HG03135 (cell line): Measurements from ENCODE around the gene PCDHGA6.
"Not testable (repeated sequence)": the region's sequence is repeated elsewhere in the genome, so short reads cannot be mapped to it uniquely, and the experiment has no call there.

Source experiments
- ATAC-seq: cut with Tn5 transposase; IDR thresholded peaks from one replicate; pipeline ENCODE4 v1.9.1; 2021; ENCODE audit warnings: mild to moderate bottlenecking, moderate library complexity; ENCODE audit not compliant: unreplicated experiment

Gene PCDHGA6

DNA sequence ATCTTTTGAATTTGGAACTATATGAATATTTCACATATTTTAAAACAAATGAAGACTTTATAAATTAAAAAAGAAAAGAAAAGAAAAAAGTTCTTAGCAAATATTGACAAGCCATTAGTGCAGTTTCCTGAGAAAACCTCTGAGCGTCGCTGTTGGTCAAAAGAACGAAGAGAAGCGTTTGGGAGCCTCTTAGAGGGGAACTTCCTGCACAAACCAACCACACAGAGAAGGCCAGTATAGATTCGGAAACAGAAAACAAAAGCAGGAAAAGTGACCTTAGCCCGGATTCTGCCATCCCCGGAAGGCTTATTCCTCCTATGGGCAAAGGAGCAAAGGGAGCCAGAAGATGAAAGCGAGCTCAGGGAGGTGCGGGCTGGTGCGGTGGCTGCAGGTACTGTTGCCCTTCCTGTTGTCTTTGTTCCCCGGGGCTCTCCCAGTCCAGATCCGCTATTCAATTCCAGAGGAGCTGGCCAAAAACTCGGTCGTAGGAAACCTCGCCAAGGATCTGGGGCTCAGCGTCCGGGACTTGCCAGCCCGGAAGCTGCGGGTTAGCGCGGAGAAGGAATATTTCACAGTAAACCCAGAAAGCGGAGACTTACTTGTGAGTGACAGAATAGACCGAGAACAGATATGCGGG lies 13.8 kb upstream of the PCDHGA6 start, which contains the start of gene PCDHGB2:
PCDHGB2 (plus strand) TSS at position 205 of the 637 bp plus-strand sequence; CDS start at position 347, 142 bp downstream.
- no peak for ATAC-seq

DNA sequence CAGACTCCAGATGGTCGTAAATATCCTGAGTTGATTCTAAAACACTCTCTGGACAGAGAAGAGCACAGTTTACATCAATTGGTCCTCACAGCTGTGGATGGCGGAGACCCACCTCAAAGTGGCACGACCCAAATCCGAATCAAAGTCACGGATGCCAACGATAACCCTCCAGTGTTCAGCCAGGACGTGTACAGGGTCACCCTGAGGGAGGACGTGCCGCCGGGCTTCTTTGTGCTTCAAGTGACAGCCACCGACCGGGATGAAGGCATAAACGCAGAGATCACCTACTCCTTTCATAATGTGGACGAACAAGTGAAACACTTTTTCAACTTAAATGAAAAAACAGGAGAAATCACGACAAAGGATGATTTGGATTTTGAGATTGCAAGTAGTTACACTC lies 13.0 kb upstream of the PCDHGA6 start:
- ATAC-seq, result no peak

DNA sequence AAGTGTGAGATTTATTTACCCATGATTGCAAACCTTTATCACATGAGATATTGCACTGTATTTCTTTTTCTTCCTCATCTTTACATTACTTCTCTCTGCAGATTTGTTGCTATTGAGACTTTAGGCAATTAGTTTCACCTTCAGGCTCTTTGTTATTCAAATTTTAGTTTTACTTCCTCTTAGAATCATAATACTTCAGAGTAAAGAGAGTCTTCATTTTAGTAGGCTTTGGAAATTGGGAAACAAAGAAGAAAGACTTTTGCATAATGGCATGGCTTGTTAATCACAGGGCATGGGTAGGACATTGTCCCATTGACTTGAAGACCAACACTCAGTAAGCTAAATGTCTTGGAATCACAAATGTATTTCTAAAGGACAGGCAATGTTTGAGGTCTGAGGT lies 11.0 kb upstream of the PCDHGA6 start:
- no peak for ATAC-seq

DNA sequence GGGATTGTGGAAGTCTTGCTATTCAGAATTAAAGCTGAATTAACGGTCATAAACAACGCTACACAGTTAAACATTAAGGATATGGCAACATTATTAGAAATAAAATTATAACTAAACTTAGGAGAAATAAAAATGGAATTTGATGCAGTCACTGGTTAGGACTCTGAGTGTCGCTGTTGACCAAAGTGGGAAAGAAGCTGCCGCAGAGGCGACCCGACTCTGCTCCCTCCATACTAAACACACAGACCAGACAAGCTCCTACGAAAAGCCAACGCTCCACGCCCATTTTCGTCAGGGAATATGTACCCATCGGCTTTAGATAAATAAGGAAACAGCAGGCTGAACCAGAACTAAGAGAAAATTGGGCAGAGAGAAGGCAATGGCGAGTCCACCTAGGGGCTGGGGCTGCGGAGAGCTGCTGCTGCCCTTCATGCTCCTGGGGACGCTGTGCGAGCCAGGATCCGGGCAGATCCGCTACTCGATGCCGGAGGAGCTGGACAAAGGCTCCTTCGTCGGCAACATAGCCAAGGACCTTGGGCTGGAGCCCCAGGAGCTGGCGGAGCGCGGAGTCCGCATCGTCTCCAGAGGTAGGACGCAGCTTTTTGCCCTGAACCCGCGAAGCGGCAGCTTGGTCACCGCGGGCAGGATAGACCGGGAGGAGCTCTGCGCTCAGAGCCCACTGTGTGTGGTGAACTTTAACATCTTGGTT lies 9.6 kb upstream of the PCDHGA6 start, which contains the start of gene PCDHGA5:
PCDHGA5 (plus strand) TSS at position 211 of the 709 bp plus-strand sequence; CDS start at position 380, 169 bp downstream.
- ATAC-seq, result no peak

DNA sequence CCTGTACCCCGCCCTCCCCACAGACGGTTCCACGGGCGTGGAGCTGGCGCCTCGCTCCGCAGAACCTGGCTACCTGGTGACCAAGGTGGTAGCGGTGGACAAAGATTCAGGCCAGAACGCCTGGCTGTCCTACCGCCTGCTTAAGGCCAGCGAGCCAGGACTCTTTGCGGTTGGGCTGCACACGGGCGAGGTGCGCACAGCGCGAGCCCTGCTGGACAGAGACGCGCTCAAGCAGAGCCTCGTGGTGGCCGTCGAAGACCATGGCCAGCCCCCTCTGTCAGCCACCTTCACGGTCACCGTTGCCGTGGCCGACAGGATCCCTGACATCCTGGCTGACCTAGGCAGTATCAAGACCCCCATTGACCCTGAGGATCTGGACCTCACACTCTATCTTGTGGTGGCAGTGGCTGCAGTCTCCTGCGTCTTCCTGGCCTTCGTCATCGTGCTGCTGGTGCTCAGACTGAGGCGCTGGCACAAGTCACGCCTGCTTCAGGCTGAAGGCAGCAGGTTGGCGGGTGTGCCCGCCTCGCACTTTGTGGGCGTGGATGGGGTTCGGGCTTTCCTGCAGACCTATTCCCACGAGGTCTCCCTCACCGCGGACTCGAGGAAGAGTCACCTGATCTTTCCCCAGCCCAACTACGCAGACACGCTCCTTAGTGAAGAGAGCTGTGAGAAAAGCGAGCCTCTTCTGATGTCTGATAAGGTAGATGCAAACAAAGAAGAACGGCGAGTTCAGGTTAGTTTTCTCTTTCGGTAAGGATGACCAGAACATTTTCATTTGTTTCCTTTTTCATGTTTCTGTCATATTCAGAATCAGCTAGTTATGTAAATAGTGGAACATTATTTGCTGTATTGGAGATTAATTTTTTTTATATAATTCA lies 7.4 kb upstream of the PCDHGA6 start:
- no peak for ATAC-seq

DNA sequence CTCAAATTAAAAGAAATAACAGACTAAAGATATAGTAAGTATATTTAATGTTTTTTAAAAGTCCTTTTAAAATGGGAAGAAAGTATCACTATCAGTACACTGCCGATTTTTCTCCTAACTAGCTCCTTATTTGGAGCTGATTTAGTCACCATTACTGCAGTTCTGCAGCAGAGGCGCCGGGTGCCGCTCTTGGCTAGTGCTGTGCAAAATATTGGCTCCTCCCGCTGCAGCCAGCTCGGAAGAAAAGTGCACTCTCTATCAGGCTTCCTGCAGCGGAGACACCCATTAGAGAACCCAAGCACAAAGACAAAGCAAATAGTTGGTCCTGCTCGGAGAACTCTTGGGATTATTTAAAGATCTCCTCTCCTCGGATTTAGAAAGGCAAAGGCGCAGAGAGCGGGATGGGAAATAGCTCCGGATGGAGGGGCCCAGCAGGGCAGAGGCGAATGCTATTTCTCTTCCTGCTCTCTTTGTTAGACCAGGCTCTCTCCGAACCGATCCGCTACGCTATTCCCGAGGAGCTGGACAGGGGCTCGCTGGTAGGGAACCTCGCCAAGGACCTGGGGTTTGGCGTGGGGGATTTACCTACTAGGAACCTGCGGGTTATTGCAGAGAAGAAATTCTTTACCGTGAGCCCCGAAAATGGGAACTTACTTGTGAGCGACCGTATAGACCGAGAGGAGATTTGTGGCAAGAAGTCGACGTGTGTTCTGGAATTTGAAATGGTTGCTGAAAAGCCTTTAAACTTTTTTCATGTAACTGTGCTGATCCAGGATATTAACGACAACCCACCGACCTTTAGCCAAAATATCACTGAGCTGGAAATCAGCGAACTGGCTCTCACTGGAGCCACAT lies 3.5 kb upstream of the PCDHGA6 start, which contains the start of gene PCDHGB3:
PCDHGB3 (plus strand) TSS at position 249 of the 855 bp plus-strand sequence; CDS start at position 402, 153 bp downstream.
- peak; percentile 75 for ATAC-seq

DNA sequence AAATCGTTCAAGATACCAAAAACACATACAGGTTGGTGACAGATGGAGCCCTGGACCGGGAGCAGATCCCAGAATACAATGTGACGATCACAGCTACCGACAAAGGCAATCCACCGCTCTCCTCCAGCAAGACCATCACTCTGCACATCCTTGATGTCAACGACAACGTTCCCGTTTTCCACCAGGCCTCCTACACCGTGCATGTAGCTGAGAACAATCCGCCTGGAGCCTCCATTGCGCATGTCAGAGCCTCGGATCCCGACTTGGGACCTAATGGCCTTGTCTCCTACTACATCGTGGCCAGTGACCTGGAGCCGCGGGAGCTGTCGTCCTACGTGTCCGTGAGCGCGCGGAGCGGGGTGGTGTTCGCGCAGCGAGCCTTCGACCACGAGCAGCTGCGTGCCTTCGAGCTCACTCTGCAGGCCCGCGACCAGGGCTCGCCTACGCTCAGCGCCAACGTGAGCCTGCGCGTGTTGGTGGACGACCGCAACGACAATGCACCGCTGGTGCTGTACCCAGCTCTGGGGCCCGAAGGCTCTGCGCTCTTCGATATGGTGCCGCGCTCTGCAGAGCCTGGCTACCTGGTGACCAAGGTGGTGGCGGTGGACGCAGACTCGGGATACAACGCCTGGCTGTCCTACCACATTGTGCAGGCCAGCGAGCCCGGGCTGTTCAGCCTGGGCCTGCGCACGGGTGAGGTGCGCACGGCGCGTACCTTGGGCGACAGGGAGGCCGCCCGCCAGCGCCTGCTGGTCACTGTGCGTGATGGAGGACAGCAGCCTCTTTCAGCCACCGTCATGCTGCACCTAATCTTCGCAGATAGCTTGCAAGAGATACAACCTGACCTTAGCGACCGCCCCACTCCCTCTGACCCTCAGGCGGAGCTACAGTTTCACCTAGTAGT lies 1.9 kb upstream of the PCDHGA6 start:
- ATAC-seq, result no peak

DNA sequence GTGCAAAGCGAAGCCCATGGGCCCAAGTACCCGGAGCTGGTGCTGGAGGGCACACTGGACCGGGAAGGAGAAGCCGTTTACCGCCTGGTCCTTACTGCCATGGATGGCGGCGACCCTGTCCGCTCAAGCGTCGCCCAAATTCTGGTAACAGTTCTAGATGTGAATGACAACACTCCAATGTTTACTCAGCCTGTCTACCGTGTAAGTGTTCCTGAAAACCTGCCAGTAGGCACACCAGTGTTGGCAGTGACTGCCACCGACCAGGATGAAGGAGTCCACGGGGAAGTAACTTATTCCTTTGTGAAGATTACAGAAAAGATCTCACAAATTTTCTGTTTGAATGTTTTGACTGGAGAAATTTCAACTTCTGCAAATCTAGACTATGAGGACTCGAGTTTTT lies 936 bp downstream of the PCDHGA6 start:
- no peak for ATAC-seq

DNA sequence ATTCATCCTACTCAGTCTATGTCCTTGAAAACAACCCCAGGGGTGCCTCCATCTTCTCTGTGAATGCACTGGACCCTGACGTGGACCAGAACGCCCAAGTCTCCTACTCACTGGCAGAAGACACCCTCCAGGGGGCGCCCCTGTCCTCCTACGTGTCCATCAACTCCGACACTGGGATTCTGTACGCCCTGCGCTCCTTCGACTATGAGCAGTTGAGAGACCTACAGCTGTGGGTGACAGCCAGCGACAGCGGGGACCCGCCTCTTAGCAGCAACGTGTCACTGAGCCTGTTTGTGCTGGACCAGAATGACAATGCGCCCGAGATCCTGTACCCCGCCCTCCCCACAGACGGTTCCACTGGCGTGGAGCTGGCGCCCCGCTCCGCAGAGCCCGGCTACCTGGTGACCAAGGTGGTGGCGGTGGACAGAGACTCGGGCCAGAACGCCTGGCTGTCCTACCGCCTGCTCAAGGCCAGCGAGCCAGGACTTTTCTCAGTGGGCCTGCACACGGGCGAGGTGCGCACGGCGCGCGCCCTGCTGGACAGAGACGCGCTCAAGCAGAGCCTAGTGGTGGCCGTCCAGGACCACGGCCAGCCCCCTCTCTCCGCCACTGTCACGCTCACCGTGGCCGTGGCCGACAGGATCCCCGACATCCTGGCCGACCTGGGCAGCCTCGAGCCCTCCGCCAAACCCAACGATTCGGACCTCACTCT lies 1.9 kb downstream of the PCDHGA6 start:
- not testable (repeated sequence) for ATAC-seq

DNA sequence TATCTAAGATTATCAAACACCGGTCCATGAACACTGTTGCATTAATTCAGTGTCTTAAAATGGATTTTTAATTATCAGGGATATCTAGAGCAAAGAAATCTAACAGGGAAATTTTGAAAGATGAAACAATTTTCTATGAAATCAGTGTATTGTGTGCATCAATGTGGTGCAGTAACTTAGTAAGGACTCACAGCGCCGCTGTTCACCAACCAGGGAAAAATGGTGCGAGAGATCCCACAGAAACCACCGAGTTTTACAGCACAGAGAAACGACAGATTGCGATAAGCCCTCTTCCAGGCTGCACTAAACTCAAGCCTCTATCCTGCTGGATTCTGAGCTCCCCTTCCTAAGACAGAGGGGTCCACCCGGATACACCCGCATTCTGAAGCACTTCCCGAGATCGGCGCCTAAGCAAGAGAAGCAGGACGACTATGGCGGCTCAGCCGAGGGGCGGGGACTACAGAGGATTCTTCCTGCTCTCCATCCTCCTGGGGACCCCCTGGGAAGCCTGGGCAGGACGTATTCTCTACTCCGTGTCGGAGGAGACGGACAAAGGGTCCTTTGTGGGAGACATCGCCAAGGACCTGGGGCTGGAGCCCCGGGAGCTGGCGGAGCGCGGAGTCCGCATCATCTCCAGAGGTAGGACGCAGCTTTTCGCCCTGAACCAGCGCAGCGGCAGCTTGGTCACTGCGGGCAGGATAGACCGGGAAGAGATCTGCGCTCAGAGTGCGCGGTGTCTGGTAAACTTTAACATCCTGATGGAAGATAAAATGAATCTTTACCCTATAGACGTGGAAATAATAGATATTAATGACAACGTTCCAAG lies 9.0 kb downstream of the PCDHGA6 start, which contains the start of gene PCDHGA7:
PCDHGA7 (plus strand) TSS at position 274 of the 826 bp plus-strand sequence; CDS start at position 432, 158 bp downstream.
- no peak for ATAC-seq

DNA sequence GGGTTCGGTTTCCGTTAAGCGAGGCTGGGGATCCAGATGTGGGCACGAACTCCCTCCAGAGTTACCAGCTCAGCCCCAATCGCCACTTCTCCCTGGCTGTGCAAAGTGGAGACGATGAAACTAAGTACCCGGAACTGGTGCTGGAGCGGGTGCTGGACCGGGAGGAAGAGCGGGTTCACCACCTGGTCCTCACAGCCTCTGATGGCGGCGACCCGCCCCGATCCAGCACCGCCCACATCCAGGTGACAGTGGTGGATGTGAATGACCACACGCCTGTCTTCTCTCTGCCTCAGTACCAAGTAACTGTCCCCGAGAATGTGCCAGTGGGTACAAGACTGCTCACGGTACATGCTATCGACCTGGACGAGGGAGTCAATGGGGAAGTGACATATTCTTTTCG lies 9.7 kb downstream of the PCDHGA6 start:
- ATAC-seq, result no peak

DNA sequence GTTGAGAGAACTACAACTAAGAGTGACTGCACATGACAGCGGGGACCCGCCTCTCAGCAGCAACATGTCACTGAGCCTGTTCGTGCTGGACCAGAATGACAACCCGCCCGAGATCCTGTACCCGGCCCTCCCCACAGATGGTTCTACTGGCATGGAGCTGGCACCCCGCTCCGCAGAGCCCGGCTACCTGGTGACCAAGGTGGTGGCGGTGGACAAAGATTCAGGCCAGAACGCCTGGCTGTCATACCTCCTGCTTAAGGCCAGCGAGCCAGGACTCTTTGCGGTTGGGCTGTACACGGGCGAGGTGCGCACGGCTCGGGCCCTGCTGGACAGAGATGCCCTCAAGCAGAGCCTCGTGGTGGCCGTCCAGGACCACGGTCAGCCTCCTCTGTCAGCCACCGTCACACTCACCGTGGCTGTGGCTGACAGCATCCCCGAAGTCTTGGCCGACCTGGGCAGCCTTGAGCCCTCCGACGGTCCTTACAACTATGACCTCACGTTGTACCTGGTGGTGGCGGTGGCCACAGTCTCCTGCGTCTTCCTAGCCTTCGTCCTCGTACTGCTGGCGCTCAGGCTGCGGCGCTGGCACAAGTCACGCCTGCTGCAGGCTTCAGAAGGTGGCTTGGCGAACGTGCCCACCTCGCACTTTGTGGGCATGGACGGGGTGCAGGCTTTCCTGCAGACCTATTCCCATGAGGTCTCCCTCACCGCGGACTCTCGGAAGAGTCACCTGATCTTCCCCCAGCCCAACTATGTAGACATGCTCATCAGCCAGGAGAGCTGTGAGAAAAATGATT lies 11.0 kb downstream of the PCDHGA6 start:
- no peak for ATAC-seq

DNA sequence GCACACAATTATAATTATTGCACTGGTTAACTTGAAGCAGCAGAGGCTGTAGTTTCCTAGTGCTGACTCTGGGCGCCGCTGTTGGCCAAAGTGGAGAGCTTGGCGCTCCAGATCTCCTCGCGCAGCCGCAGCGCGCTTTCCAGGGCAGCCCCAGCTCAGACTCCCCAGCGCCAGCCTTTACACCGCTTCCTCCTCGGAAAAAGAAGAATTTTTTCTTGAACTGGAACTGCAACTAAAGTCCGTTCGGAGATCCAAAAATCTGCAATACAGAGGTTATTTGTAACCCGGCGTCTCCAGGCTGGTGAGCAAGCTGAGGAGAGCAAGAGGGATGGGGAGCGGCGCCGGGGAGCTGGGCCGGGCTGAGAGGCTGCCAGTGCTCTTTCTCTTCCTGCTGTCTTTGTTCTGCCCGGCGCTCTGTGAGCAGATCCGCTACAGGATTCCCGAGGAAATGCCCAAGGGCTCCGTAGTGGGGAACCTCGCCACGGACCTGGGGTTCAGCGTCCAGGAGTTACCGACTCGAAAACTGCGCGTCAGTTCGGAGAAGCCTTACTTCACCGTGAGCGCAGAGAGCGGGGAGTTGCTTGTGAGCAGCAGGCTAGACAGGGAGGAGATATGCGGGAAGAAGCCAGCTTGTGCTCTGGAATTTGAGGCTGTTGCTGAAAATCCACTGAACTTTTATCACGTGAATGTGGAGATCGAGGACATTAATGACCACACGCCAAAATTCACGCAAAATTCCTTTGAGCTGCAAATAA lies 14.0 kb downstream of the PCDHGA6 start, which contains the start of gene PCDHGB4:
PCDHGB4 (plus strand) TSS at position 142 of the 755 bp plus-strand sequence; CDS start at position 329, 187 bp downstream.
- ATAC-seq, result not testable (repeated sequence)

DNA sequence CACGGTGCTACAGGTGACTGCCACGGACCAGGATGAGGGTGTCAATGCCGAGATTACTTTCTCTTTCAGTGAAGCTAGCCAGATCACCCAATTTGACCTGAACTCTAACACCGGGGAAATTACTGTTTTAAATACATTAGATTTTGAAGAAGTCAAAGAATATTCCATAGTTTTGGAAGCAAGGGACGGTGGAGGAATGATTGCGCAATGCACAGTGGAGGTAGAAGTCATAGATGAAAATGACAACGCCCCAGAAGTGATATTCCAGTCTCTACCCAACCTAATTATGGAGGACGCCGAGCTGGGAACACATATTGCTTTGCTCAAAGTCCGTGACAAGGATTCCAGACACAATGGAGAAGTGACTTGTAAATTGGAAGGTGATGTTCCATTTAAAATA lies 15.0 kb downstream of the PCDHGA6 start:
- ATAC-seq, result no peak

DNA sequence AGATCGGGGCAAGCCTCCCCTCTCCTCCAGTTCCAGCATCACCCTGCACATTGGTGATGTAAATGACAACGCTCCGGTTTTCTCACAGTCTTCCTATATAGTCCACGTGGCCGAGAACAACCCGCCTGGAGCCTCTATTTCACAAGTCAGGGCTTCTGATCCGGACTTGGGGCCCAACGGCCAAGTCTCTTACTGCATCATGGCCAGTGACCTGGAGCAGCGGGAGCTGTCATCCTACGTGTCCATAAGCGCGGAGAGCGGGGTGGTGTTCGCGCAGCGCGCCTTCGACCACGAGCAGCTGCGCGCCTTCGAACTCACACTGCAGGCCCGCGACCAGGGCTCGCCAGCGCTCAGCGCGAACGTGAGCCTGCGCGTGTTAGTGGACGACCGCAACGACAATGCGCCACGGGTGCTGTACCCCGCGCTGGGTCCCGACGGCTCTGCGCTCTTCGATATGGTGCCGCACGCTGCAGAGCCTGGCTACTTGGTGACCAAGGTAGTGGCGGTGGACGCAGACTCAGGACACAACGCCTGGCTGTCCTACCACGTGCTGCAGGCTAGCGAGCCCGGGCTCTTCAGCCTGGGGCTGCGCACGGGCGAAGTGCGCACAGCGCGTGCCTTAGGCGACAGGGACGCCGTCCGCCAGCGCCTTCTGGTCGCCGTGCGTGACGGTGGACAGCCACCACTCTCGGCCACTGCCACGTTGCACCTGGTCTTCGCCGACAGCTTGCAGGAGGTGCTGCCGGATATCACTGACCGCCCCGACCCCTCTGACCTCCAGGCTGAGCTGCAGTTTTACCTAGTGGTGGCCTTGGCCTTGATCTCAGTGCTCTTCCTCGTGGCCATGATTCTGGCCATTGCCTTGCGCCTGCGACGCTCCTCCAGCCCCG lies 15.7 kb downstream of the PCDHGA6 start:
- ATAC-seq, result no peak
